HG02588 (cell line): Measurements from ENCODE around the gene ESAM.

Source experiments
- ATAC-seq: cut with Tn5 transposase; IDR thresholded peaks from one replicate; pipeline ENCODE4 v1.9.1; 2021; ENCODE audit warnings: mild to moderate bottlenecking, moderate library complexity; ENCODE audit not compliant: unreplicated experiment

ESAM gene

DNA sequence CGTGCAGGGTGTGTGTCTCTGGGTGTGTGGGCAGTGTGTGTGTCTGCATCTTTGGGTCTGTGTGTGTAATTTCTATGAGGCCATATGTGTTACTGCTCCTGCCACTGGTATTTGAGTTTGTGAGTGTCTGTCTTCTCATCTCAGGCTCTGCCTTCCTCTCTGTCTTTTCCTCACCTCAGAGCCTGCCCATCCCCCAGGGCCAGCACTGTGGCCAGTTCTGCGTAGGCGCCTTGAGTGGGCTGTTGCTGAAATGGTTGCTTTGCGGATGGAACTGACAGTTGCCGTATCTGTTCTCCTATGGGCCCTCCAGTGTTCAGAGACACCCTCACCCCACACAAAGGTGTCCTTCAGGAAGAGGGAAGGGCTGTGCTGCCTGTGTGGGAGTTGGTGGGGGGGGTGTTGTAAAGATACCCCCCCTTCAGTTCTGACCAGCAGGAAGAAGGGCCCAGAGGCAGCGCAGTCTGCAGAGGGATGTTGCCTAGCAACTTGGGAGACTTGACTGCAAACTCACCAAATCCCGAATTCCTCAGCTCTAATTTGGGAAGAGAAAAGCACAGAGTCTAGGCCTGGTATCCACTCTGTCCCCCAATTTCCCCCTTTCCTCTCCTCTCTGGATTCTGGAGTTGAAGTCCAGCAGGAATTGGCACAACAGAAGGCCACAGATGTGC lies 24.3 kb downstream of the ESAM start:
- no peak for ATAC-seq

DNA sequence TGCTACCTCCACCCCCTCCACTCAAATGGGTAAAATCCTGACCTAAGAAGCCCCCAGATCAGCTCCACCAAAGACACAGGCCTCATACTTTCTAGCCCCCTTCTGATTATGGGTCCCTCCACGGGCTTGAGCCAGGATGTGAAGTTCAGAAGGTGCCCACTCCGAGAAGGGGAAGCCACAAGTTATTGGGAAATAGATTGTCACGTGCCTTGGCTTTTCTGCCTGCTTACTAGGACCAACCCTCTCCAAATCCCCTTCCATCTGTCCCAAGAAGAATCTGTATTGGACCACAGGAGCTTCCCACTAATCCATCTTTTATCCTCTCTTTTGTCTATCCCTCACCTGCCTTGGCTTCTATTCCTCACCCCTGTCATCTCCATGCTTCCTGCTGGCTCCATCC lies 25.4 kb downstream of the ESAM start:
- ATAC-seq = no peak

- ATAC-seq = no peak
These were observed 29.9 kb downstream of the ESAM start for GRCh38 chr11:124732230-124732629.

DNA sequence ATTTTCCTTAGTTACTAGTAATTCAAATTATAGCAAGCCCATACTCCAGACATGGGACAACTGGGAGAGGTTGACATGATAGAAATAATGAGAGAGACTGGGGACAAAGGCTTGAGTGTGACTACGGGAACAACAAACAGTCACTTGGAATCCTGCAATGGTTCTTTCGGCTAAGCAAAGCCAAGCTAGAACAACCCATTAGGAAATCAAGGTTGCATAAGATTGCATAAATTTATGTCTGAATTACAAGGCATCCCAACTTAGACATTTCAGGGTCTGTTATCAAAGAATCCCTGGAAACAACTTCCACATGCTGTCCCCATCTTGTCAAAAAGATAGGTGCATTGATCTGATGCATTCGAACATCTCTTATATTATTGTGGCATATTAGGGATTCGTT lies 32.5 kb downstream of the ESAM start:
- ATAC-seq = no peak

GRCh38 chr11:124728134-124728533 lies 34.0 kb downstream of the ESAM start:
- ATAC-seq = no peak

DNA sequence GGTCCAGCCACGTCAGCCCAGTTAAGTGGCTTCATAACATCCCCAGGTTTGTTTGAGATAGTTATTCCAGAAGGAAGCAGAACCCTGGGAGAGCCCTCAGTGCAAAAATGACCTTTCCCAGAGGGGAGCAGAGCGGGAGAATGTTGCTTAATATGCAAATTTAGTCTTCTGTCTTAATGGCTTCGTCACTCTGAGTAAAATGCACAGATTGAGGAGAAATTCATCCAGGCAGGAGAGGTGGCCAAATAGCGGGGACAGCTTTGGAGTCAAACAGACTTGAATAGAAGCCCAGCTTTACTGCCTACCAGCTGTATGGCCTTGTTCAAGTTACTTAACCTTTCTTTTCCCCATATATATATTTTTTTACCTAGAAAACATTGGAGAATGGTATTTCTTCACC lies 34.6 kb downstream of the ESAM start:
- ATAC-seq = no peak

DNA sequence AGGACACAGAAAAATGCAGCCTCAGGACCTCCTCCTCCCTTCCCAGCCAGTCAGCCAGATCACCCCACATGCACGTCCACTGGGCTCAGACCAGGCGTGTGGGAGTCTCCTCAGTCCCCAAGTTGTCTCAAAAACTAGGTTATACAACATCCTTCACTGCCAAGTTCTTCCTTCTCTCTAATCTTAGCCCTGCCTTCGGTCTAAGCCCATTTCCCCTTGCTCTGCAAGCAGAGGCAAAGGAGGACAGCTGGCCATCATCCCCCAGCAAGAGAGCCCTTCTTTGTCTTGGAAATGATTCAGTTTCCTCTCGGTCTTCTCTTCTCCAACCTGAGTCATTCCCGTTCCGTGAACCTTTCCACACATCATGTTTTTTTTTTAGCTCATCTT lies 36.4 kb downstream of the ESAM start:
- ATAC-seq = no peak

DNA sequence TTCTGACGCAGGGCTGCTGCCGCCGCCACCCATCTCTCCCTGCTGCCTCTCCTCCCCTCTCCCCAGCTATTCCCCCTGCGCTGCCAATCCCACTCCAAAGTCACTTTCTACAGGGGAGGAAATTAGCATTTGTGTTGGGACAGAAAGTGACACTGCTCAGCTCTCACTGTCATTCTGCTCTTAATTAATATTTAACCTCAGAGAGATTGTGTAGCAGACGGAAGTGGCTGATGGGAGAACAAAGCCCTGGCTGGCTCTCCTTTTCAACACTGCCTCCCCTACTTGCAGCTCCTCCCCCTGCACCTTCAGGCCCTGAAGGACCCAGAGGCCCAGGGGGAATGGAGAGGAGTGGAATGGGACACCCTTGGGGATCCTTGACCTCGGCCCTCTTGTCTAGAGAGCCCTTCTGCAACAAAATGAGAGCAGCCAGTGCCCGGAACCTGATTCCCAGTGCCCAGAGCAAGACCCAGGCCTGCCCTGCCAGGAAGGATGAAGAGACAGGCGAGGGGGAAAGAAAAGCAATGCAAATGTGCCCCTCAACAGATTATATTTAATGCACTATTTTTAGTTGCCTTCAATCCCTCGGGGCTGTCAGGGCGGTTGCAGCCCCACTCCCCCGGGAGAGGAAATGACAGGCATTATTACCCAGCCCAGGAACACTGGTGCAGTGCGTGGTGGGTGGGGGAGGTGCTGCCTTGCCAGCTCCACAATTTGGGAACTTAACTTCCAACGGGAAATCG lies 36.9 kb downstream of the ESAM start:
- peak; percentile 96 for ATAC-seq

DNA sequence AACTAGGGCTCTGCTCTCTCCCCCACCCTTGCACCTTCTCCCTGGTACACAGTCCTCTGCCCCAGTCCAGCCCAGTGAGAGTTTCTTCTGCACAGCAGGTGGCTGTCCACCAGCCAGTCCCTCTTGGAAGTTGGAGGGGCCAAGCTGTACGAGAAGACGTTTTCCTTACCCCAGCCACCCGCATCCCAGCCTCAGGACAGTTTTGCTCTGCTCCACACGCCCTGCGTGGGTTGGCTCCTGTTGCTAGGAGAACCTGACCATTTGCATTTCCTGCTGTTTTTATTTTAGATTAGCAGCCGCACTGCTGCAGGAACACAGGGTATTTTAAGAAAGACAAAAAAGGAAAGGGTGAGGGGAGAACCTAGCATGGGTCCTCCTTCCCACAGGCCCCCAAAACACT lies 39.9 kb downstream of the ESAM start:
- ATAC-seq = no peak

DNA sequence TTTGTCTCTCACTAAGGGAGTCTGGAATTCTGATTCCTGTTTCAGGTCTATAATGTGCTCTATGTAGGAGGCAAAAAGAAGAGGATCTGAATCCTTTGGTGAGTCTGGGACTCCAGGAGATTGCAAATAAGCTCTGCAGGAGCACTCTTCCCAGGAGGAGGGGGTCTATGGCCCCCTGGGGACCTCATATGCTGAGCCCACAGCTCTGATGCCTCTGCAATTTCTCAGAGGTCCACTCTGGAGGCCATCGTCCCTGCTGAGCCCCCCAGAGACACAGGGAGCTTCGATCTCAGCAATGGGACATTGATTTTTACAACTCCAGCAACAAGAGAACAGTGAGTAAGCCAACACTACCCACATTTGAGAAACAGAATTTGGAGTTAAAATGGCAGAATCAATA lies 42.6 kb downstream of the ESAM start:
- ATAC-seq = no peak

DNA sequence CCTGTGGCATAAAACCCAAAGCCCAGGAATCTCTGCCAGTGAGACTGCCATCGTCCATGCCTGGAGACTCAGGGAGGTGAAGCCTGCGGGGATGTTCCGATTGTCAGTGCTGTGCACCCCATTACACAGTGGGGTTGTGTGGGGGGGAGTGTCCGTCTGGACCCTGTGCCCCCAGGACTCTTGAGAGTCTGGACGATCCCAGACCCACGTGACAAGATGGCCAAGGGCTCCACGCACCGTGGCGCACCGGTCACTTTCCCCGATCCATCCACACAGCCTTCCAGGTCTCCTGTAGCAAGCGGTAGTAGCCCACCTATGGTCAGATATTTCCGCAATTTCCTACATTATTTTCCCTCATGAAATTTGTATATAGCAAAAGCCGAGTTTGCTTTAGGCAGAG lies 43.3 kb downstream of the ESAM start:
- no peak for ATAC-seq

GRCh38 chr11:124717786-124718651 lies 44.1 kb downstream of the ESAM start:
- no peak for ATAC-seq

DNA sequence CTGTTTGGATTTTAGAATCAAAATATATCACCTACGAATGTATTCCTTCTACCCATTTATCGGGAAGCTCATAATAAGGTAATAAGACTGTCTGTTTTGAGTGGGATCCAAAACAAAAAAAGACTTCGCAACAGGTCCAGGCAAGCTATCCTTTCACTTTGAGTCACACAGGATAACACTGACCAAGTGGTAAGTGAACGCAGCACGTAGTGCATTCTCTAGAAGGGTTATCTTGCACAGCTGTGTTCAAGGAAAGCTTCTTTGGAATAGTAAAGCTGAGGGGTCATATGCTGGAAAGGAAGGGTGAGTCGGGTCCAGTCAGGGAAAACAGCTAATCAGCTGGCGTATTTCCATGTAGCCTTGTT lies 44.7 kb downstream of the ESAM start:
- ATAC-seq = peak; percentile 56

DNA sequence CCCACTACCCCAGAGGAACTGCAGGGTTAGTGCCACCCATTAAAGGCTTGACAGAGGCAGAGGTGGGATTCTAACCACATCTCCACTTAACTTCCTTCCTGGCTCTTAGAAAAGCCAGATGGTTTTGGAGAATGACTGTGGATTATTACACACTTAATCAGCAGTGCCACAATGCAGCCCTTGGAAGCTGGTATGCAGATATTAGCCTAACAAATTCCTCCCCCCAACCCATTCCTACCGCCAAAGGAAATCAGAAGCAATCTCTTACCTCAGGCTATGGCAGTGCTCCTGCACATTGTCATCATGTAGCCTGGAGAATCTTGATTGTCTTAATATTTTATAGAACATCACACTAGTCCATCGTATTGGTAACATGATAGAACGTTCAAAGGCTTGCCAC lies 45.5 kb downstream of the ESAM start:
- no peak for ATAC-seq

GRCh38 chr11:124712392-124712791 lies 49.7 kb downstream of the ESAM start:
- no peak for ATAC-seq

GRCh38 chr11:124707829-124708228 lies 54.3 kb downstream of the ESAM start:
- ATAC-seq = no peak
